ENCODE results near the gene KRABD2.

The KRABD2 gene

GRCh38 chr17:8413938-8414337, 37.4 kb upstream of the KRABD2 start:
- TF ChIP-seq, protein P1, sequence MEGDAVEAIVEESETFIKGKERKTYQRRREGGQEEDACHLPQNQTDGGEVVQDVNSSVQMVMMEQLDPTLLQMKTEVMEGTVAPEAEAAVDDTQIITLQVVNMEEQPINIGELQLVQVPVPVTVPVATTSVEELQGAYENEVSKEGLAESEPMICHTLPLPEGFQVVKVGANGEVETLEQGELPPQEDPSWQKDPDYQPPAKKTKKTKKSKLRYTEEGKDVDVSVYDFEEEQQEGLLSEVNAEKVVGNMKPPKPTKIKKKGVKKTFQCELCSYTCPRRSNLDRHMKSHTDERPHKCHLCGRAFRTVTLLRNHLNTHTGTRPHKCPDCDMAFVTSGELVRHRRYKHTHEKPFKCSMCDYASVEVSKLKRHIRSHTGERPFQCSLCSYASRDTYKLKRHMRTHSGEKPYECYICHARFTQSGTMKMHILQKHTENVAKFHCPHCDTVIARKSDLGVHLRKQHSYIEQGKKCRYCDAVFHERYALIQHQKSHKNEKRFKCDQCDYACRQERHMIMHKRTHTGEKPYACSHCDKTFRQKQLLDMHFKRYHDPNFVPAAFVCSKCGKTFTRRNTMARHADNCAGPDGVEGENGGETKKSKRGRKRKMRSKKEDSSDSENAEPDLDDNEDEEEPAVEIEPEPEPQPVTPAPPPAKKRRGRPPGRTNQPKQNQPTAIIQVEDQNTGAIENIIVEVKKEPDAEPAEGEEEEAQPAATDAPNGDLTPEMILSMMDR (conservative IDR thresholded peaks at IDR 0.05; ENCODE audit: low read depth): no peak
- CTCF ChIA-PET: no interaction called here
- POLR2A ChIA-PET (ENCODE audit: low non-redundant PET): no interaction called here
- DNase-seq (ENCODE audit: low spot score): no peak
- H3K27ac ChIP-seq: no peak overlapping the region

- ChIA-PET POLR2A (ENCODE audit: low non-redundant PET) (interaction anchor here (0.6 kb wide), 1 partner anchor 19 kb away, joined by 3 read pairs; no protein-coding TSS in a partner anchor), CTCF (no interaction called here)
- TF ChIP-seq, protein P1 (conservative IDR thresholded peaks at IDR 0.05; ENCODE audit: low read depth): no peak
- no peak for DNase-seq (ENCODE audit: low spot score)
- H3K27ac ChIP-seq: no peak overlapping the region
Observed at GRCh38 chr17:8413328-8413727, 36.8 kb upstream of the KRABD2 start.

GRCh38 chr17:8412089-8412488, 35.6 kb upstream of the KRABD2 start:
- ChIA-PET CTCF (interaction anchor here (1.0 kb wide), 1 partner anchor 28 kb away, joined by 4 read pairs; no protein-coding TSS in a partner anchor), POLR2A (ENCODE audit: low non-redundant PET) (no interaction called here)
- no peak for DNase-seq (ENCODE audit: low spot score)
- TF ChIP-seq, protein P1 (conservative IDR thresholded peaks at IDR 0.05; ENCODE audit: low read depth): no peak
- no peak overlapping the region for H3K27ac ChIP-seq

- ChIA-PET POLR2A (ENCODE audit: low non-redundant PET) (no interaction called here), CTCF (interaction anchor here (0.6 to 1.0 kb wide), 6 partner anchors 10 to 335 kb away, joined by 3 to 5 read pairs (median 3); no protein-coding TSS in a partner anchor)
- DNase-seq (ENCODE audit: low spot score): no peak
- no peak overlapping the region for H3K27ac ChIP-seq
- TF ChIP-seq, protein P1 (conservative IDR thresholded peaks at IDR 0.05; ENCODE audit: low read depth): no peak
Observed at GRCh38 chr17:8410883-8411238, 34.4 kb upstream of the KRABD2 start.

GRCh38 chr17:8409966-8410882, 33.7 kb upstream of the KRABD2 start:
- ChIA-PET POLR2A (ENCODE audit: low non-redundant PET) (no interaction called here), CTCF (interaction anchor here (0.6 to 1.0 kb wide), 7 partner anchors 11 to 336 kb away, joined by 3 to 5 read pairs (median 3); no protein-coding TSS in a partner anchor)
- TF ChIP-seq, protein P1 (conservative IDR thresholded peaks at IDR 0.05; ENCODE audit: low read depth): peak; percentile 79
- 0 out of 2 replicates have a peak overlapping the region, but pooled peaks have one; percentile 32 for H3K27ac ChIP-seq
- DNase-seq (ENCODE audit: low spot score): peak; percentile 67

- ChIA-PET POLR2A (ENCODE audit: low non-redundant PET) (interaction anchor here (0.5 to 0.7 kb wide), 3 partner anchors 25 to 427 kb away, joined by 3 read pairs; no protein-coding TSS in a partner anchor), CTCF (interaction anchor here (0.7 to 0.9 kb wide), 3 partner anchors 25 to 776 kb away, joined by 3 to 5 read pairs (median 3); no protein-coding TSS in a partner anchor)
Observed at GRCh38 chr17:8408371-8408770, 31.9 kb upstream of the KRABD2 start.

More at GRCh38 chr17:8408371-8408770, 31.9 kb upstream of the KRABD2 start:
- DNase-seq (ENCODE audit: low spot score): peak; percentile 68
- H3K27ac ChIP-seq: peak overlapping the region; percentile 50
- TF ChIP-seq, protein P1 (conservative IDR thresholded peaks at IDR 0.05; ENCODE audit: low read depth): no peak

Data from RWPE1 (cell line).